8988T (cell line): ENCODE measurements around the gene COG7.
"Not testable (repeated sequence)": the region's sequence is repeated elsewhere in the genome, so short reads cannot be mapped to it uniquely, and the experiment has no call there.

ENCODE experiments used
- DNase-seq: peaks from one replicate; pipeline ENCODE4 v3.0.0; 2011

COG7 gene

DNA sequence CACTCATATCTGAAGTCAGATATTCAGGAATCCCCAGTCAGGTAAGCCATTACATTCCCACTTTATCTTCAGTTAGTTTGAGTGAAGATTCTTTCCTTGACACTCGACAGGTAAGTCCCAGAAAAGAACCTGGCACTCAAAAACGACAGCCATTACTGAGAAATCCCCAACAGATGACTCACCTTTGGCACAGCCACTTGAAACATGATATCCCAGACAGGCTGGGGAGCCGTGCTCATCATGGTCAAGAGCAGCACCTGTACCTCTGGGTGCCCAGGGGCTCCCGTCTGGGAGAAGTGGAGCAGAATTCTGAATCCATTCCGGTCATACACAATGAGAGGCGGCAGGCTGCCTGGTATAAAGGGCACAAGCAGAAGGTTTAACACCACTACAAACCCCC, 16.8 kb upstream of the COG7 start:
- DNase-seq: no peak

GRCh38 chr16:23466162-23466885, 13.3 kb upstream of the COG7 start:
- DNase-seq: no peak

DNA sequence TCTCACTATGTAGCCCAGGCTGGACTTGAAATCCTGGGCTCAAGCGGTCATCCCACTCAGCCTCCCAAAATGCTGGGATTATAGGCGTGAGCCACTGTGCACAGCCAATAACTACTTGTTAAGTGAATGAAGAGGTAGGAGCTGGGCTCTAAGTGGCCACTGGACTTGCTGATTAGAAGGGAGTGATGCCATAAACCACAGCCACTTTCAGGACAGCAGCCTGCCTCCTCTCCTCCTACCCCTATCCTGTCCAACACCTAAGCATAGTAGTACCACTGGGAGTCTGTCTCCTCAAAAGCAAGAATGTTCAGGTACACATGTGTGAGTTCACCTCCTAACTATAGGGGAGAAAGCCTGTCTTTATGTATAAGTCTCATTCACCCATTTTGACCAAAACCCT, 12.2 kb upstream of the COG7 start:
- DNase-seq: no peak

GRCh38 chr16:23464196-23464595, 11.2 kb upstream of the COG7 start:
- no peak for DNase-seq

DNA sequence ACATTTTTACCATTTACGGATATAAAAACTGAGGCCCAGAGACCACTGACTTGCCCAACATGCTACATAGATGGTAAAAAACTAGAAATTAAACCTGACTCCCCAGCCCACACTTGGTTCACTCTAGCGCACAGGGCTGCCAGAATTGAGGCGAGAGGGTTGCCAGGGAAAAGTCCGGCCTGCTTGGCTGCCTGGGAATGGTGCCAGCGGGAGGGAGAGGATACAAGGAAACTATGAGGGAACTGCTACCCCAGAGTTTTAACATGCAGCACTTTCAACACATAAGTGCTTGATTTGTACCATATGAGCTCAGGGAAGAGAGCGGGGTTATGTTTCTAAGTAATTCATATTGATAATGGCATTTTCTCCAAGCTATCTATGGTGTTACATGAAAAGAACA, 10.0 kb upstream of the COG7 start:
- not testable (repeated sequence) for DNase-seq

DNA sequence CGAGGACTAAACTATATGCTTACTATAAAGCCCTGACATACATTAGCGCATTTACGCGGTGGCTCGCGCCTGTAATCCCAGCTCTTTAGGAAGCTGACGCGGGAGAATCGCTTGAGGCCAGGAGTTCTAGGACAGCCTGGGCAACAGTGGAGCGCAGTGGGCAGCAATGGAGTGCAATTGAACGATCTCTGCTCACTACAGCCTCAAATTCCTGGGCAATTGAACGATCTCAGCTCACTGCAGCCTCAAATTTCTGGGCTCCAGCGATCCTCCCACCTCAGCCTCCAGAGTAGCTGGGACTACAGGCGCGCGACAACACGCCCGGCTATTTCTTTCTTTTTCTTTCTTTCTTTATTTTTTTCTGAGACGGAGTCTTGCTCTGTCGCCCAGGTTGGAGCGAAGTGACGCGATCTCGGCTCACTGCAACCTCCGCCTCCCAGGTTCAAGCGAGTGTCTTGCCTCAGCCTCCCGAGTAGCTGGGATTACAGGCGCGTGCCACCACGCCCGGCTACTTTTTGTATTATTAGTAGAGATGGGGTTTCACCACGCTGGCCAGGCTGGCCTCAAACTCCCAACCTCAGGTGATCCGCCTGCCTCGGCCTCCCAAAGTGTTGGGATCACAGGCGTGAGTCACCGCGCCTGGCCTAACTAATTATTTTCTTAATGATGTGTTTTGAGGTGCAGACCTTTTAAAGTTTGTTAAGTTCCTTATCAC, 506 bp upstream of the COG7 start:
- DNase-seq: no peak

DNA sequence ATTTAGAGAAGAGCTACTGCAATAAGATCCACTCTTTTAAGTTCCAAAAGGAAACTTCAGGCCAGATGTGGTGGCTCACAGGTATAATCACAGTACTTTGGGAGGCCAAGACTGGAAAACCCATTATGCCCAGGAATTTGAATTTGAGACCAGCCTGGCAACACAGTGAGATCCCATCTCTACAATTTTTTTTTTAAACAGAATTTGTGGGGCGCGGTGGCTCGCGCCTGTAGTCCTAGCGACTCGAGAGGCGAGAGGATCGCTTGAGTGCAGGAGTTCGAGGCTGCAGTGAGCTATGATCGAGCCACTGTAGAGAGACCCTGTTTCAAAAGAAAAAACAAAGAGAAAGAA, 793 bp downstream of the COG7 start:
- no peak for DNase-seq

DNA sequence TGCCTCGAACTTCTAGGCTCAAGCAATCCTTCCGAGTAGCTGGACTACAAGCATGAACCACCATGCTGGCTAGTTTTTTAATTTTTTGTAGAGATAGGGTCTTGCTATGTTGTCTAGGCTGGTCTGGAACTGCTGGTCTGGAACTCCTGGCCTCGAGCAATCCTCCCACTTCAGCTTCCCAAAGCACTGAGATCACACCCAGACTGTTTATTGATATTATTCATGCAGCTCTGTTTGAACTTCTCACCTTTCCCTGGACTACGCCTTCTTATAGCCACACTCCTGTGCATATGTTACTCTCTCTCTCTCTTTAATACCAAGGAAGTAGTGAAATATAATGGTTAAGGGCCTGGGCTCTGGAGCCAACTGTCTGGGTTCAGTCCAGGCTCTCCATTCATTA, 4.6 kb downstream of the COG7 start:
- no peak for DNase-seq

- not testable (repeated sequence) for DNase-seq
Measured at GRCh38 chr16:23437542-23437941, 15.4 kb downstream of the COG7 start.

GRCh38 chr16:23436951-23437350, 16.0 kb downstream of the COG7 start:
- no peak for DNase-seq

DNA sequence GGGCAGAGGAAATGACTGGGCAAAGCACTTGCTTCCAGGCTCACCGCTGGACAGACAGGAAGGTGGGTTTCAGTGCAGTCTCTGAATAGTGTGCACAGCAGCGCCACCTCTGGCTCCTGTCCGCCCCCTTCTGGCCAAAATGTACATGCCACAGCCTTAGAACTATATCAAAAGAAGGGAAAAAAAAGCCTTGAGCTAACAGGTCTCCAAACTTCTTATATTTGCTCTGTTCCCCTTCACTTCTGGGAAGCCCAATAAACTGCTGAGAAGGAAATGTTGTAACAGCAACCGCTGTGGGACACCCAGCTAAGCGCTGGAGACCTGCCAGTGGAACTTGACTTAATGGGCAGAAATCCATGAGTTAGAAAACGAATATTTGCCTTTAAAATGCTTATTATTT, 17.5 kb downstream of the COG7 start:
- DNase-seq: peak; percentile 33

- DNase-seq: no peak
Measured at GRCh38 chr16:23434380-23434779, 18.6 kb downstream of the COG7 start.

DNA sequence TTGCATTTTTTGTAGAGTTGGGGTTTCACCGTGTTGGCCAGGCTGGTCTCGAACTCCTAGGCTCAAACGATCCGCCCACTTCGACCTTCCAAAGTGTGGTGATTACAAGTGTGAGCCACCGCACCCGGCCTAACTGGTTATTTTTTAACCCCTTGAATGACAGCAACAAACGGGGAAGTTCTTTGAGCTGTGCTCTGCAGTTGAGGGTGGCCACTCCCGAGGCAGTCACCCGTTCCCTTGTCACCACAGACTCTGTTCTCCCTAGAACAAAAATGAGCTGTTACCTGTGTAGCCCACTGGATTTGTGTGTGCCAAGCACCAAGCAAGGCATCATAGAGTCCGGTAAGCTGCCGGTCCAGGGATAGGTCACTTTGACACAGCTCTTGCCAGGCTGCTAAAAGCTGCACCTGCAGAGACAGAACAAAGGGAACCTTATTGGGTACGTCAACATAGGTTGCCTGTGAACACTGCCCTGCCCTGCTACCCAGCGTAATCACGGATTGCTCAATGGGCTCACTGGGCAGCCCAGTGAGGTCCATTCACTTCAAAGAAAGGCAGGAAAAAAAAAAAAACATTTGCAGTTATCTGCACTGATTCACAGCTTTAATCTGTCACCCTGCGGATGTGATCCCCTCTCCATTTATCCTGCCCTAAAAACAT, 19.6 kb downstream of the COG7 start:
- DNase-seq: no peak

GRCh38 chr16:23432176-23433128, 20.5 kb downstream of the COG7 start:
- no peak for DNase-seq

- DNase-seq: no peak
Measured at GRCh38 chr16:23428351-23428750, 24.6 kb downstream of the COG7 start.

DNA sequence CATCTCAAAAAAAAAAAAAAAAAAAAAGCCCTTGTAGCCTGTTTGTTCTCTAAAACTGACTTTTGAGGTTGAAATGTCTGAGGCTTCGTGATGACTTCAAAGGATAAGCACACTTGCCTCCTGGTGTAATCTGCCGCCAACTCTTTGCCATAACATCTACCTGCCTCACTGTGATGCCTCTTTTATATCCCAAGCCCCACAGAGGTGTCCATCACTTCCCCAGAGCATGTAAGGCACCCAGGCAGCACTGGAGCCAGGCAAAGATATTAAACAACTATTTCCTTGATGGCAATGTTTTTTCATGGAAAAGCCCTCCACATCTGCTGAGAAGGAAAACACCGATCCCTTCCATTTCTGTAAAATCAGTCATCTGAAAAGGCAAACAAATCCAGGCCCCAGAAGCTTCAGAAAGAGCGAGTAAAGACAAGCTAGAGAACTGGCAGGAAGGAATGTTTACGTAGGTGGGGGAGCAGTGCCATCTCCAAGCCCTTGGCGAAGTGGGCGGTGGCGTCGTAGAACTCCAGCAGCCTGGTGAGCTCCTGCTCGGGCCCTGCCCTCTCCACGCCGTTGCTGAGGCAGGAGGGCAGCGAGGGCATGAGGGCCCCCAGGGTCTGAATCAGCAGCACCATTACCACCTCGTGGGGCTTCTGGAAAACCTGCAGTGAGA, 28.6 kb downstream of the COG7 start:
- DNase-seq: no peak

DNA sequence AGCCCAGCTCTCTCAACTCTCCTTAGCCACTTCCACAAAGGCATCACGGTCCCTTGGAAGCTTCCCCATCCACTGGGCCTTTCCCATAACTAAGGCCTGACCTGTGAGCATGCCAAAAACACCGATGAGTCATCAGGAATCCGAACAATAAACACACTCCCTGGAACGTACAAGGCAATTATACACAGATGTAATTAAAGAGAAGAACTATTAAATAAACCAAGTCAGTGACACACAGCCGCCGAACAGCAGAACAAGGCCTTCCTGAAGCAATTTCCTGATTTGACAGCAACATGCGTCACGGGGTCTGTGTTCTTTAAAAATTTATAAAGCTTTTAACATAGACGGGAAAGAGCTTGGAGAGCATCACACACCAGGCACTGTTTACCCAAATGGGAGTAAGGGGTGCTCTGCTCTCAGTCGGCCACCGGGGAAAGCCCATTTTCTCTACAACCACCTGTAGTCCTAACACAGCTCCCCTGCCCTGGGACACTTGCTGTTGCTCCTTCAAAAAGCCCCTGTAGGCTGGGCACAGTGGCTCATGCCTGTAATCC, 29.4 kb downstream of the COG7 start:
- no peak for DNase-seq

- DNase-seq: no peak
Measured at GRCh38 chr16:23420011-23420410, 33.0 kb downstream of the COG7 start.

GRCh38 chr16:23416816-23417215, 36.2 kb downstream of the COG7 start:
- DNase-seq: no peak

DNA sequence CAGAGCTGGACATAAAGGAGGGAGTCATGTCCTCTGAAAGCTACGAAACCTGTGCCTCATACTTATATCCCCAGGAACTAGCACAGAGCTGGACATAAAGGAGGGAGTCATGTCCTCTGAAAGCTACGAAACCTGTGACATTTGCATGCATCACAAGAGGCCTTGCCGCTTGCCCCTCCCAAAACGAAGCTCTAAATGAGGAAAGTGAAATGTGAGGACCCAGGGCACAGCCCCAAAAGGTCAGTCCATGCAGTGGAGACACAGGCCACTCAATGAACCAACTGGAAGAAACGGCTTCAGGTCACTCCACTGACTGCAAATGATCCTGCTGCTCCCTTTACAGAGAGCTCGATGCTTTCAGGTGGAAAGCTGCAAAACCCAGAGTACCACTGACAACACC, 38.3 kb downstream of the COG7 start:
- no peak for DNase-seq

GRCh38 chr16:23410176-23410575, 42.8 kb downstream of the COG7 start:
- DNase-seq: no peak

DNA sequence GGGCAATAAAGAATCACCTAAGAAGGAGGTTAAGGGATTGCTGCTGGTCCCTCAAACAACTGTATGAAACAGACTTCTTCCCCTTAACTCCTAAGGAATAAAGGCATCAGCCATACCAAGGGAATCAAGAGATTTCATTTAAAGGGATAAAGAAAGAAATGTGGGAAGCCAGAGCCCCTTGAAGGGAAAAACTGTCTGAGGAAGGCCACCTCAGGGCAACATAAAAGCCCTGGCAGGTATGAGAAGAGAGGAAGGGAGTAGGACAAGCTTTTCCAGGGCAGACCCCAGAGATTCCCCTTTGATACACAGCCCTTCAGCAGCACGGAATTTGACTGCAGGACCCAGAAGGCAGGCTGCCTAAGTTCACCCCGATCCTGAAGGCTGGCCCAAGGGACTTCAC, 43.5 kb downstream of the COG7 start:
- DNase-seq: no peak
